ENCODE measurements around the gene ZFYVE9.

DNA sequence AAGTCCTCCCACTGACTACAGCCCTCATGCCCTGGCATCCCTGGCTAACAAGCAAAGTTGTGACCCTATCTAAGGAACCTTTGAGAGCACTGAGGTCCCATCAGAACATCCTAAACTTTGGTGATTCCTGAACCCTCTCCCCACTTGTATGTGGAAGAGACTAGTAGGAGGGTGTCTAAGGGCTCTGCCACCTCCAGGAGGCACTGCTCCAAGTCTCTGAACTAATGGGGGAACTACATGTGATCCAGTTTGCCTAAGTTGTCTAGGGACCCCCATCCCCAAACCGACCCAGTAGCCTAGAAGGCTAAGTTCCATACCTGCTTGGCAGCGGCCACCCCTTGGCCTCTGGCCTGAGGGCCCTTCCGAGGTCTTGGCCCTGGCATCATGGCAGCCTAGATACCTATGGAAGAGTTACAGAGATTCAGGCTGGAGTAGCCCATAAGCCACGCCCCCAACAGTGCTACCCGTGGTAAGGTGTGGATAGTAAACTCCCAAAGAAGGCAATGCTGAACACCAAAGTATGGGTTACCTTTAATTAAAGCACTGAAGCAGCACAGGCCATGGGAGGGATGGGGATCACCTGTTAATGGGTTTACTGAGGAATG lies 222.4 kb downstream of the ZFYVE9 start:
- TF ChIP-seq POLR2AphosphoS5 (IDR thresholded peaks at IDR 0.05; ENCODE audit: control insufficient read depth, insufficient read depth, low read depth, low read length) (no peak), KAT2B (IDR thresholded peaks at IDR 0.05; ENCODE audit: low read depth, low read length) (no peak), GABPA (tag; conservative IDR thresholded peaks at IDR 0.05; ENCODE audit: low read depth) (no peak)
- TF ChIP-seq, protein P1, sequence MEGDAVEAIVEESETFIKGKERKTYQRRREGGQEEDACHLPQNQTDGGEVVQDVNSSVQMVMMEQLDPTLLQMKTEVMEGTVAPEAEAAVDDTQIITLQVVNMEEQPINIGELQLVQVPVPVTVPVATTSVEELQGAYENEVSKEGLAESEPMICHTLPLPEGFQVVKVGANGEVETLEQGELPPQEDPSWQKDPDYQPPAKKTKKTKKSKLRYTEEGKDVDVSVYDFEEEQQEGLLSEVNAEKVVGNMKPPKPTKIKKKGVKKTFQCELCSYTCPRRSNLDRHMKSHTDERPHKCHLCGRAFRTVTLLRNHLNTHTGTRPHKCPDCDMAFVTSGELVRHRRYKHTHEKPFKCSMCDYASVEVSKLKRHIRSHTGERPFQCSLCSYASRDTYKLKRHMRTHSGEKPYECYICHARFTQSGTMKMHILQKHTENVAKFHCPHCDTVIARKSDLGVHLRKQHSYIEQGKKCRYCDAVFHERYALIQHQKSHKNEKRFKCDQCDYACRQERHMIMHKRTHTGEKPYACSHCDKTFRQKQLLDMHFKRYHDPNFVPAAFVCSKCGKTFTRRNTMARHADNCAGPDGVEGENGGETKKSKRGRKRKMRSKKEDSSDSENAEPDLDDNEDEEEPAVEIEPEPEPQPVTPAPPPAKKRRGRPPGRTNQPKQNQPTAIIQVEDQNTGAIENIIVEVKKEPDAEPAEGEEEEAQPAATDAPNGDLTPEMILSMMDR (IDR thresholded peaks at IDR 0.05 in 2 of 3, conservative IDR thresholded peaks at IDR 0.05 in 1 of 3; ENCODE audit: insufficient read depth in 2 of 3, low read depth in 1 of 3, low read length in 3 of 3), result peak in 2 of 3 experiments; percentile 22 to 53; a peak in 4 of 6 replicates

All from K562 (cell line).